Activated effector memory CD4-positive, alpha-beta T cell treated with Interleukin-2 at 50 U/mL for 16 hours (primary cell): ENCODE results near the gene LRMDA.
"Not testable (repeated sequence)": the region's sequence is repeated elsewhere in the genome, so short reads cannot be mapped to it uniquely, and the experiment has no call there.

ENCODE experiments used
- DNase-seq: peaks from one replicate; pipeline ENCODE4 v3.0.0-alpha.2; 2020

Gene LRMDA

DNA sequence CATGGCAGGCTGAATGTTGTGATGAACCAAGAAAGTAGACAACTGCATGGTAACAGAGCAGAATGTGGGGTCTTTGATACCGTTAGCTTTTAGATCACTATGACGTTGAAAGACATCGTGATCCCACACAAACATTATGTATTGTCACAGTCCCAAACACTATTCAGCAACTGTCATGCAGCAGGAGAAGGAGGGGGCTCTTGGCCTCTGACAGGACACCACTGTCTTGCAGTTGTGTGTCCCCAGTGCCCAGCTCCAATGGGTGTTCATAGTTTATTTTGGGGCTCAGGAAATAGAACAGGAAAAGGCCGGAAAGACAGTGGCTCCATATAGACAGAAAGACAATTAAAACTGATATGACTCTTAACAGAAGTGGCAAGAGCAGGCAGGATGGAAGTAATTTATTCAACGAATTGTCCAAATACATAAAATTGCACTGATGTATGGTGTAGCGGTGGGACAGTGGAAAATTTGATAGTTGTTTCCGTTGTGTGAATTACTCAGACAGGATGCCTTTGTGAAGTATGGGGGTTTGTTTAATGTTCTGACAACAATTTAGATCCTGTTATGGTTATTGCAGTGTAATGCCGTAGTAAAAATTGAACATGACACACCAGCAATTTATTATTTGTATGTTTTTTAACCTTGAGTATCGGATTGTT lies 292.0 kb downstream of the LRMDA start:
- DNase-seq = no peak

DNA sequence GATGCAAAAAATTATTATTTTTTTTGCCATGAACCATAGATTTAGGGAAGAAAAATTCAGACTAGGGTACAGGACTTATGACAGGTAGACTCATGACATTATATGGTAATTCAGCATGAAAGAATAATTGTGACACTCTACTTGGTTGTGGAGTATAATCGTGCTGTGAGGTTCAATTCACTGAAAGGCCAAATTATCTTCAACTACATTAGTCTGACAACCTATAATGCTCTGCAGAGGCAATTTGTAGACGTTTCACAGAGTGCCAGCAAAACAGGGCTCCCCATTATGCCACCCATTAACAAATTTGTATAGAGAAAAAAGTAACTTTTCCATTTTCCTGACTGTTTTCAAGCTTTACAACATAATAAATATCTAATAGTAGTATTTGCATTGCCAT lies 292.6 kb downstream of the LRMDA start:
- no peak for DNase-seq

GRCh38 chr10:75726522-75727483 lies 295.4 kb downstream of the LRMDA start:
- DNase-seq = no peak

- DNase-seq = no peak
Measured at GRCh38 chr10:75730847-75731246, 299.4 kb downstream of the LRMDA start.

DNA sequence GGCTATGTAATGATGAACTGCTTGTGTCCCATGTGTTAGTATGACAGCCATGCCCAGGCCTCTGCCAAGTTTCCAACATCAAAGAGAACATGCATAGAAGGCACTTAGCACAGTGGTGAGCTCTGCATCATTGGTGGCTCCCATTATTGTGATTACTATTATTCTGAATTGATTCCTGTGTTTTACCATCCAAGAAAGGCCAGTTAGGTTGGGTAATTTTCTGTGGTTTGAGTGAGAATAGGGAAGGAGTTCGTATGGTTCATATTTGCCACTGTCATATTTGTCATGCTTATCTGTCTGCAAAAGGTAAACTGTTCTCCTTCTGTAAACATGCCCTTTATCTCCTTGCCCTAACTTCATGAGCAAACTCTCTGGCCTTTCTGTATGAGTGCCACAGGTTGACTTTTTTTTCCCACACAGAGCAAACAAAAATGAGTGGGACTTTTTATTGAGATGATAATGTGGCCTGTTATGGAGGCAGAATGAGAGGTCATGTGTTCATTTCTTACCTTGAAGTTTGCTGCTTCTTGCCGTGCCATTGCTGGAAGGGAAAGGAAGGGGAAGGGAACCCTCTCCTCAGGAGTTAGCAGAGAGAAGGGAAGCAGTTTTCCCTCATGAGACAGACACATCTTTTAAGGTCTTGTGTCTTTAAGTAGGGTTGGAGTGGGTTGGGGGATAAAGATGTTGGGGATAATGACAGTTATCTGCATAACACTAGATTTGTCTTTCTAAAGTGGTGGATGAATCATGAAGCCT lies 301.9 kb downstream of the LRMDA start:
- DNase-seq = no peak

DNA sequence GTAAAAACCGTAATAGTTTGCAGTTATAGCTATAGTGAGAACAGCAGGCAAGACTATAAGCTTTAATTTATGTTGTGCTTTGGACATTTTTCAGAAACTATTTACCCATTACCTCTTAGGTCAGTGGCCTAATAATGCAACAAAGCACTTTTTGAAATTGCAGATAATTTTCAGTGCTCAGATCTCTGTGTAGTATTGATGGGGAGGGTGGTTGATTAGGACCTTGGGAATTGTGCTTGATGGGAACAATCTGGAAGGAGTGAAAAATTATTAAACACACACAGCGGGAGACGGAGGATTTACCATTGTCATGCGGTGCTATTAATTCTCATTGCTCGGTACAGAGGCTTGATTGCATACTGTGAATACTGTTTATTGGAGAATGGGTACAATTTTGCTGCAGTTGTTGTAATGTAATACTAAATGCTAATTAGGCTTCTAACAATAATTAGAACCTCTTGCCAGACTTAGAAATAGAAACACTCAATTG lies 304.8 kb downstream of the LRMDA start:
- no peak for DNase-seq

DNA sequence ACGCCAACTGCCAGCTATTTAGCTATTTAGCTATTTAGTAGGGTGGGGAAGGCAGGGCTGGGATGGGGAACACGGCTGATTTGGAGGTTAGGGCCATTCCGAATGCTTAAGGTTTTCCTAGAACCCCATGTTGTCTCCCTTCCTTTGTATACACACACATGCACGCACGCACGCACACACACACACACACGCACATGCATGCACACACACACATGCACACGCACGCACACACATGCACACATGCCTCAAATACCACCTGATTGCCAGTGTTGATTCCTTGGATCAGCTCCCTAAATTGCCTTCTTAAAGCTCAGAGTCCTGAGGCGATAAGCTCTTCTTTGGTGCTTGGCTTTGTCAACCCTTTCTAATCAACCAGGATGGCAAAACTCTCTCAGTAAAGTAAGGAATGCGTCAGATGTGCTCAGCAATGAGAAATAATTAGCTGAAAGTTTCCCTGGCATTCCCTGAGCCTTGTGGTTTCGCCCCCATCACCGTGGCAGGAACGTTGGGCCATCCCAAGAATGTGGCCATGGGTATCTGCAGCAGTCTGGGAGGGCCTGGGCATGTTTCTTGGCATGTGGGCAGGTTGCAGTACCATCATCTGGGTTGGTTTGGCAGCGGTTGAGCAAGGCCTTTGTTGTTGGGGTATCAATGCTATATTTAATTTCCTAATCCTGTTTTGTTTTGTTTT lies 305.6 kb downstream of the LRMDA start:
- DNase-seq = no peak

GRCh38 chr10:75737580-75737949 lies 306.1 kb downstream of the LRMDA start:
- DNase-seq = no peak

GRCh38 chr10:75738924-75739323 lies 307.5 kb downstream of the LRMDA start:
- no peak for DNase-seq

- no peak for DNase-seq
Measured at GRCh38 chr10:75739414-75740143, 308.2 kb downstream of the LRMDA start.

DNA sequence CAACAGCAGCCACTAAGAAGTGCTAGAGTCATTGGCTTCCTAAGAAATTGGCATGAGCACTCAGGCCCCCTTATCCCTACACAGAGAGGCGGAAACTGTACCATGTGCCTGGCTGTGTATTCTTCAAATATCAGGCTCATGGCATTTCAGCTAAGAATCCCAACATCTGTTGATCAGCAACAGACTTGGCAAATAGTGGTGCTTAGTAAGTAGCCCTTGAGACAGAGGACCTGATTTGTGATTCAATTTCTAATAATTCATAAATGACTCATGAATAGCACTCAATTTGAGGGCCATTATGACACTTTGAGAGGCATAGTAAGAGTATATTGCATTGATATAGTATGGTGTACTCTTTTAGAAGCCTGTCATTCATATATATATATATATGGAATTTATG lies 309.1 kb downstream of the LRMDA start:
- no peak for DNase-seq

- no peak for DNase-seq
Measured at GRCh38 chr10:75742355-75742754, 310.9 kb downstream of the LRMDA start.

- DNase-seq = no peak
Measured at GRCh38 chr10:75743291-75743778, 311.9 kb downstream of the LRMDA start.

GRCh38 chr10:75744261-75744660 lies 312.8 kb downstream of the LRMDA start:
- no peak for DNase-seq

DNA sequence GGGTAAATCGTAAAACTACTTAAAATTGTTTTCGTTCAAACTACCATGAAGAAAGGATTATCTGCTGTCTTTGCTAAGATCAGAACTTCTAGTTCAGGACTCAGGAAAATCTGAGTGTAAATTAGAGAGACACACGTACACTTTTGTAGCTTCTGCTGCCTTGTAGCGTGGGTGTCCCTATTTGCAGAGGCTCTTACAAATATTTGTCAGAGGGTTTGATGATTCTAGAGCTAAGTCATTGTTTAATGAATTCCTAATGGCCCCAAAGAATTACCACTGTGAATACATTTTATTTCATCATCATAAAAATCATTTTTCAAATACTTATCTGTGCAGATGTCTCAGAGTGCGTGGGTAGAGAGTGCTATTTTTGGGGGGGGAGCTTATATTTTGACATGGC lies 314.9 kb downstream of the LRMDA start:
- DNase-seq = no peak

DNA sequence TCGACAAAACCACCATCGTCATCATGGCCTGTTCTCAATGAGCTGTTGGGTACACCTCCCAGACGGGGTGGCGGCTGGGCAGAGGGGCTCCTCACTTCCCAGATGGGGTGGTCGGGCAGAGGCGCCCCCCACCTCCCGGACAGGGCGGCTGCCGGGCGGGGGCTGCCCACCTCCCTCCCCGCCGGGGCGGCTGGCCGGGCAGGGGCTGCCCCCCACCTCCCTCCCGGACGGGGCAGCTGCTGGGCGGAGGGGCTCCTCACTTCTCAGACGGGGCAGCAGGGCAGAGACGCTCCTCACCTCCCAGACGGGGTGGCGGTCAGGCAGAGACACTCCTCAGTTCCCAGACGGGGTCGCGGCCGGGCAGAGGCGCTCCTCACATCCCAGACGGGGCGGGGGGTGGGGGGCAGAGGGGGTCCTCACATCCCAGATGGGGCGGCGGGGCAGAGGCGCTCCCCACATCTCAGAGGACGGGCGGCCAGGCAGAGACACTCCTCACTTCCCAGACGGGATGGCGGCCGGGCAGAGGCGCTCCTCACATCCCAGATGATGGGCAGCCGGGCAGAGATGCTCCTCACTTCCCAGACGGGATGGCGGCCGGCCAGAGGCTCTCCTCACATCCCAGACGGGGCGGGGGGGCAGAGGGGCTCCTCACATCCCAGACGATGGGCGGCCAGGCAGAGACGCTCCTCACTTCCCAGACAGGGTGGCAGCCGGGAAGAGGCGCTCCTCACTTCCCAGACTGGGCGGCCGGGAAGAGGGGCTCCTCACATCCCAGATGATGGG lies 318.9 kb downstream of the LRMDA start:
- DNase-seq = not testable (repeated sequence)

- DNase-seq = no peak
Measured at GRCh38 chr10:75751232-75751631, 319.8 kb downstream of the LRMDA start.

DNA sequence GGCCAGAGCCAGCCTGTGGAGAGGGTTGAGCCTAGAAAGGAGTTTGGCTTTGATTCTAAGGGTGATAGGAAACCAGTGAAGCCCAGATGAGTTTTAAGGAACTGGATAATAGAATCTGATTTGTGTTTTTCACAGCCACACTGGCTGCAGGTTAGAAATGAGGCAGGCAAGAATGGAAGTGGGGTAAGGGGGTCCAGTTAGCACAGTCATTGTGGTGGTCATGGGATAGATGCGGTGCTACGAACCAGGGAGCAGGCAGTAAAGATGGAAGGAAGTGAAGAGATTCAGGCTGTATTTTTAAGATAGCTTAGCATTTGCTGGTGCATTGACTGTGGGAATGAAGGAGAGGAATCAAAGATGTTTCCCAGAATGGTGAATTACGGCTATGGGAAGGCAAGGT lies 322.2 kb downstream of the LRMDA start:
- no peak for DNase-seq

- no peak for DNase-seq
Measured at GRCh38 chr10:75754096-75754831, 322.8 kb downstream of the LRMDA start.

DNA sequence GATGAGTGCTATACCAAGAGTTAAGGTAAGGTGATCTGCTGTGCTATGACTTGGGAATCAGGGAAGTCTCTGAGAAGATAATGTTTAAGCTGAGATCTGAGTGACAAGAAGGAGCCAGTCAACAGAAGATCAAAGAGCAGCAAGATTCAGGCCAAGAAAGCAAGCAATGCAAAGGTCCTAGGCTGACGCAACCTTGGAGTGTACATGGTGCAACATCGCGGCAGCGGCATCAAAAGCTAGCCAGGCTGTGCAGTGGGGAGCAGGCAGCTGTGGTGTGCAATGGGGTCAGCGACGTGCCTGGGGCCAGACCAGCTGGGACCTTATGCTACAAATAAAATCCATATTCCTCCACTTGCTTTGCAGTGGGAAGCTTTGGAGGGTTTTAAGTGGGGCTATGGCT lies 324.1 kb downstream of the LRMDA start:
- no peak for DNase-seq
